ENCODE data around the gene KLKB1.
A peak's percentile ranks its signal among the peaks of the same experiment; 100 is the strongest.

KLKB1 gene

DNA sequence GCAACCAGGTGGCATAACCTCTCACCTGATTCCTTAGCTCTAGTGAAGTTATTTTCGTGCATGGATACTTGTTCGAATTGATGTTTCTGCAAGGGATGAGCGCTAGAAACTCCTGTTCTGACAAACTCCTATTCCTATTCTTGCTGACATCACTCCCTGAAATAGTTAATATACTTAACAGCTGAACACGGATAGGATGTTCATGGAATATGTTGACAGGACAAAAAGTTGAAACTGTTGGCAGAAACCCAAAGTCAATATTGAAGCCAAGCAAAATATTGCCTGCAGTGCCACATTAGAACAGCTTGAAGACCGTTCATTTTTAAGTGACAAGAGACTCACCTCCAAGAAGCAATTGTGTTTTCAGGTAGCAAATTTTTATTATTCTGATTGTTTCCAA, at the start of gene KLKB1:
TSS of gene KLKB1 (plus strand) at position 287 of the 400 bp plus-strand sequence. CDS start 689 bp downstream, outside the sequence.
- DNase-seq (ENCODE audit: low read depth): no peak

DNA sequence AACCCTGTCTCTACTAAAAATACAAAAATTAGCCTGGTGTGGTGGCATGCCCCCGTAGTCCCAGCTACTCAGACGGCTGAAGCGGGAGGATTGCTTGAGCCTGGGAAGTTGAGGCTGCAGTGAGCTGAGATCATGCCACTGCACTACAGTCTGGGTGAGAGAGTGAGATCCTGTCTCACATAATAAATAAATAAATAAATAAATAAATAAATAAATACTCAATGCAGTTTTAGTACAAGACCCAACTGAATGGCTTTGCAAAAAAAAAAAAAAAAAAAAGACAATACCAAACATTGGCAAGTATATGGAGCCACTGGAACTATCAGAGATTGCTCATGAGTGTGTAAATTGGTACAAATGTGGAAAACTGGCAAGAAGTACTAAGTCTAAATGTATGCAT, 39.2 kb upstream of the KLKB1 start:
- no peak for DNase-seq (ENCODE audit: low read depth)

DNA sequence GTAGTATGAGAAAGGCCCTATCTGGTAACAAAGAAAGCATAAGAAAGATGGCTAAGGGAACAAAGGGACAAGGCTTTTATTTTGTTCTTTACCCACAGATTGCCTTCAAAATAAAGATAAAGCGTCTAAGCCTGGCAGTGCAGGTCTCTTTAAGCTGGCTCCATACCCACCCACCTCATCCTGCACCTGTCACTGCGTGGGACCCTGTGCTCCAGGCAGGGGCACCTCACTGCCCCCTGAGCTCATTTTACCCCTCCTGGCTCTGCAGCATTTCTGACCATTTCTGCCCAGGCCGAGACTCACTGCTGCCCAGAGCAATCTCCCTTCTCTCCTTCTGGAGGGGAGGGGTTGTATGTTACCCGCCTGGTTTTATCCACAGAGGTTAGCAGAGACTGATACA, 37.7 kb upstream of the KLKB1 start:
- DNase-seq (ENCODE audit: low read depth): no peak

DNA sequence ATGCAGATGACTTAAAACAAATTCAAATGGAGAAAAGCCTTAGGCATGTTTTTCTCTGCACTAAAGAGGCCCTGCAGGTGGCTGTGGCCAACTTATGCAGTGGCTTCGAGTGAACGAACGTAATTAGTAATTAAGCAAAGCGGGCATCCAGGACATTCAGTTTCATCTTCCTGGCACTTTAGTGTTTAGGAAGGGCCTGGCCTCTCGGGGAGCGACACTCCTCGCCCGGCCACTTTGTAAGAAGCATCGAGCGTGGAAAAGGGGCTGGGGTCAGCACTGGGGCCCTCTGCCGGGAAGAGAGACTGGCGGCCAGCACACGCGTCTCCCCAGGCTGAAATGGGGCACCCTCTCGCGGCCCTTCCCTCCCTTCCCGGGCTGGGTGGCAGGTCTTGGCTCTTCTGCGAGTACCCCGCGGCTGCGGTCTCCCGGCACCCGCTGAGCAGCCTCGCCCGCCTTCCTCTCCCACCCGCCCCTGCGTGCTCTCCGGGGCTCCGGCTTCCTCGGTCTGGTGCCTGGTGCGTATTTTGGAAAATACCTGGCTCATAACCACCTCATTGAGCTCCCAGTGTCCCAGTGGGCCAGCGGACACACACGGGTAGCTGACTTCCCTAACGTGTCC, 36.6 kb upstream of the KLKB1 start:
- peak; percentile 22 for DNase-seq (ENCODE audit: low read depth)

GRCh38 chr4:186191200-186192065, 35.9 kb upstream of the KLKB1 start, which contains the start of gene CYP4V2:
Gene CYP4V2 (plus strand): TSS chr4:186191567. CDS start chr4:186191824, 257 bp downstream.
- peak; percentile 73 for DNase-seq (ENCODE audit: low read depth)

- DNase-seq (ENCODE audit: low read depth): no peak
These were observed 35.2 kb upstream of the KLKB1 start for GRCh38 chr4:186192066-186192612.

DNA sequence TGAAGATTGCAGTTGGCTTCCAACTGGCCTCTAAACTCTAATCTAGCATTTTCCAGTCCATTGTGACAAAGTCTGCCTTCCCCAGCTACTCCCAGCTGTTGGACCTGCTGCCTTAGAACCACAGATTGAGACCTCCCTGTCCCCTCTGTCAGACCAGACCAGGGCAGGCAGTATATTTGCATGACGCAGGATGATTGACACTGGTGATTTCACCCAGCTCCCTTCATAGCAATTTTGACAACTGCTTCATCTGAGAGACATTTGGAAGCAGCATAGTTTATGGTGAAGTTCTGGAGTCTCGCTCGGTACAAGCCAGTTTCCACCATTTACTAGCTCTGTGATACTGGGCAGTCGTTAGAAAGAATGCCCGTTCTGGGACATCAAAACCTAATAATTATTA, 33.5 kb upstream of the KLKB1 start:
- no peak for DNase-seq (ENCODE audit: low read depth)

DNA sequence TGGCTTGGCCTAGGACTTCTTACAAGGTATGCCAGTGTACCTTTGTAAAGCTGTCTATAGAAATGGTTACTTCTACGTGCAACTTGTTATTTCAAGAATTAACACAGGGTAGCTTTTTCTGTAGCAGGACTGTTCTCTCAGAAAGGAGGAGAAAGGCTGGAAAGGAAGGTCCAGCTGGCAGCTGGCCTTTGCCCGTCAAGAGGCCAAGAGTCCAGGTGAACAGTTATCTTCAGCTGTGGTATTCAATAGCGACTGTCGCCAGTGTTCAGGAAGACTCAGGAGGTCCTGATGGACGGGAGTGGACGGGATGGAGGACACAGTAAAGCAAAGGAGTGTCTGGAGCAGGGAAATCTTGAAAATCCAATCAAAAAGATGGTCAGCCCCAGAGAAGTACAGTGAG, 31.2 kb upstream of the KLKB1 start:
- DNase-seq (ENCODE audit: low read depth): no peak

GRCh38 chr4:186200516-186200915, 26.8 kb upstream of the KLKB1 start:
- DNase-seq (ENCODE audit: low read depth): no peak

DNA sequence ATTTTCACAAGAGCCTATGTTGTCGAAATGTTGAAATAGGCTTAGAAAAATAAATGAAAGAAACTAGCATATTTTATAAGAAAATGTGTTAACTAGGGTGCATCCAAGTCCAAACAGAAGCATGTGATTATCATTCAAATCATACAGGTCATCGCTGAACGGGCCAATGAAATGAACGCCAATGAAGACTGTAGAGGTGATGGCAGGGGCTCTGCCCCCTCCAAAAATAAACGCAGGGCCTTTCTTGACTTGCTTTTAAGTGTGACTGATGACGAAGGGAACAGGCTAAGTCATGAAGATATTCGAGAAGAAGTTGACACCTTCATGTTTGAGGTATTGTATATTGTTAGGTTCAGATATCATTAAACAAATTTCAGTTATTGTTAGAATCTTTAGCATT, 26.3 kb upstream of the KLKB1 start:
- no peak for DNase-seq (ENCODE audit: low read depth)

GRCh38 chr4:186201535-186202230, 25.6 kb upstream of the KLKB1 start:
- DNase-seq (ENCODE audit: low read depth): no peak

- DNase-seq (ENCODE audit: low read depth): no peak
These were observed 24.7 kb upstream of the KLKB1 start for GRCh38 chr4:186202490-186203140.

DNA sequence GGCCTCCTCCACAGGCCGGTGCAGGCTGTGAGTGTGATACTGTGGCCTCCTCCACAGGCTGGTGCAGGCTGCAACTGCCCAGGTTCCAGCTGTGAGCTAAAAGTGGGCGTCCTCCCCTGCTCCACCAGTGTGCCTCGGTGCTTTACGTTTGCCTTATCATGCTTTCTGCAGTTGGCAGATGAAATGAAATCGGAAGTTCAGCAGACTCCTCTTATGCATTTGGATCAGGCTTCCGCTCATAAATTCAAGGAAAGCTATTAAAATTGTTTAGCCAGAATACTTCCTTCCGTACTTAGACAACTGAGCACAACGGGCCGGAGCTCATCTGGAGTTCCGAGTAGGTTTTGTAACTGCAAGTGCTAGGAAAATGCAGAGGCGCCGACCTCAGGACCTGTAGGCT, 23.9 kb upstream of the KLKB1 start:
- no peak for DNase-seq (ENCODE audit: low read depth)

- no peak for DNase-seq (ENCODE audit: low read depth)
These were observed 23.2 kb upstream of the KLKB1 start for GRCh38 chr4:186204103-186204559.

- no peak for DNase-seq (ENCODE audit: low read depth)
These were observed 22.6 kb upstream of the KLKB1 start for GRCh38 chr4:186204686-186205085.

DNA sequence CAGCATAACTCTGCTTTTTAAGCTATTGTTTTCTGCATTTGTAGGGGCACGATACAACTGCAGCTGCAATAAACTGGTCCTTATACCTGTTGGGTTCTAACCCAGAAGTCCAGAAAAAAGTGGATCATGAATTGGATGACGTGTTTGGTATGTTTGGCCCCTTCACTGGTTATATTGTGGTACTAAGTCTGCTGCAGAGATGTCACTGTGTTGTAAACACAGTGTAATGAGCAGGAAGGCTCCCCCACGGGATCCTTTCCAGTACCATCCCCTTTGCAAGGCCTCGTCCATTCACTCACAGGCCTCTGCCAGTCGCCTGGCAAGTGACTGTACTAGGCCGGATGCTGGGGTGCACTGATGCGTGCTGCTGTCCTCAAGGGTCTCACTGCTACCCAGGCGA, 22.2 kb upstream of the KLKB1 start:
- no peak for DNase-seq (ENCODE audit: low read depth)

GRCh38 chr4:186216465-186217024, 10.8 kb upstream of the KLKB1 start:
- DNase-seq (ENCODE audit: low read depth): no peak

- no peak for DNase-seq (ENCODE audit: low read depth)
These were observed 9.5 kb upstream of the KLKB1 start for GRCh38 chr4:186217733-186218293.

DNA sequence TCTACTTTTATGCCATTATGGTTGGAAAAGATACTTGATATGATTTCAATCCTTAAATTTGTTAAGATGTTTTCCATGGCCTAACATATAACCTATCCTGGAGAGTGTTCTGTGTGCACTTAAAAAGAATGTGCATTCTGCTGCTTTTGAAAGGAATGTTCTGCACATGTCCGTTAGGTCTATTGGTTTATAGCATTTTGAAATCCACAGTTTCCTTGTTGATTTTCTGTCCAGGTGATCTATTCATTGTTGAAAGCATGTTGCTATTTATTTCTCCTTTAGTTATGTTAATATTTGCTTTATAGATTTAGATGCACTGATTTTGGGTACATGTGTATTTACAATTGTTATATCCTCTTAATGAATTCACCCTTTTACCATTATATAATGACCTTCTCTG, 5.7 kb upstream of the KLKB1 start:
- DNase-seq (ENCODE audit: low read depth): no peak

GRCh38 chr4:186225848-186226247, 1.5 kb upstream of the KLKB1 start:
- DNase-seq (ENCODE audit: low read depth): no peak

DNA sequence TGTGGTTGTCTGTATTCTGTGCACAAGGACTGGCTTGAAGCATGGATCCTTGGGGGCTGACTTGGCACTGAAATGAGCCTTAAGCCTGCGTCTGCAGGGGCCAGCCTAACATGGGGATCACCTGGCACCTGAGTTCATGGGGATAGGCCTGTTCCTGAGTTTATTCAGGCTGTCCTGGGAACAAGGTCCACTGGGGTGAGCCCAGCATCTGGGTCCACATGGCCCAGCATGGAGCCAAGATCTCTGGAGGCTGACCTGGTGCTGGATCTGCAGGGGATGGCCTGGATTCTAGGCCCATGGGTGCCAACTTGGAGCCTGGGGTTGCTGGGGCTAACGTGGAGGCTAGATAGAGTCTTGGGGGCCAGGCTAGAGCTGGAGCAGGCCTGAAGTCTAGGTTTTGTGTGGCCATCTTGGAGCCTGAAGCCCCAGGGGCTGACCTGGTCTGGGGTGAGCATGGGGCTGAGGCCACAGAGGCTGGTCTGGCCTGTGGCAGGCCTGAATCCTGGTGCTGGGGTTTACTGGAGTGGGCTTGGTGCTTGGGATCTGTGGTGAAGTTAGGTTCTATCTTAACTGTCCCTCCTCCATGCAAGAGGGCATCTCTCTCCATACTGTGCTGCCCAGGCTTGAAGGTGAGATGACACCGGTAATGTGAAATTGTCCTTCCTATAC, 652 bp upstream of the KLKB1 start:
- DNase-seq (ENCODE audit: low read depth): no peak

Data from T-helper 22 cell (primary cell).